ENCODE measurements around the gene PCSK1.

- TF ChIP-seq POLR2A (IDR thresholded peaks at IDR 0.05; ENCODE audit: low read length) (no peak), GATA1 (IDR thresholded peaks at IDR 0.05; ENCODE audit: low read depth, low read length) (no peak)
These were observed 85.4 kb downstream of the PCSK1 start for GRCh38 chr5:96347502-96348292.

Data from erythroblast (primary cell).